WTC11 (cell line): ENCODE results near the gene ARHGAP35.

Source experiments
- GABPB1 ChIP-seq: sonication (generic); formaldehyde crosslinking; IDR thresholded peaks from 2 replicates; pipeline ENCODE4 v1.8.1; 2023; ENCODE audit warnings: mild to moderate bottlenecking, missing genetic modification reagents
- NFATC4 ChIP-seq: fragments of 250-450 bp; sonication (Bioruptor Pico); IDR thresholded peaks from 2 replicates; pipeline ENCODE4 v1.9.0; 2021; ENCODE audit warnings: mild to moderate bottlenecking
- TF ChIP-seq, protein P1 (sequence below): fragments of 200-600 bp; IDR thresholded peaks from 2 replicates; pipeline ENCODE4 v1.8.0; 2022; ENCODE audit warnings: antibody characterized with exemption

DNA sequence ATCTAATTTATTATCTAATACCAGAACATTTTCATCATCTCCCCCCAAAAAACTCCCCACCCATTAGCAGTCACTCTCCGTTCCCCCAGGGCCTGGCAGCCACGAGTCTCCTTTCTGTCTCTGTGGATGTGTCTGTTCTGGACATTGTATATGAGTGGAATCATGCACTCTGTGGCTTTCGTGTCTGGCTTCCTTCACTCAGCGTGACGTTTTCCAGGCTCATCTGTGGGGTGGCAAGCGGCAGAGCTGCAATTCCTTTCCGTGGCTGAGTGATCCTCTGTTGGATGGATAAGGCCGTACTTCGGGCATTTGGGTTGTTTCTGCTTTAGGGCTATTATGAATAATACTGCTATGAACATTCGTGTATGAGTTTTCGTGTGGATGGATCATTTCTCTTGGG is 13.3 kb upstream of the ARHGAP35 start:
- TF ChIP-seq, protein P1, sequence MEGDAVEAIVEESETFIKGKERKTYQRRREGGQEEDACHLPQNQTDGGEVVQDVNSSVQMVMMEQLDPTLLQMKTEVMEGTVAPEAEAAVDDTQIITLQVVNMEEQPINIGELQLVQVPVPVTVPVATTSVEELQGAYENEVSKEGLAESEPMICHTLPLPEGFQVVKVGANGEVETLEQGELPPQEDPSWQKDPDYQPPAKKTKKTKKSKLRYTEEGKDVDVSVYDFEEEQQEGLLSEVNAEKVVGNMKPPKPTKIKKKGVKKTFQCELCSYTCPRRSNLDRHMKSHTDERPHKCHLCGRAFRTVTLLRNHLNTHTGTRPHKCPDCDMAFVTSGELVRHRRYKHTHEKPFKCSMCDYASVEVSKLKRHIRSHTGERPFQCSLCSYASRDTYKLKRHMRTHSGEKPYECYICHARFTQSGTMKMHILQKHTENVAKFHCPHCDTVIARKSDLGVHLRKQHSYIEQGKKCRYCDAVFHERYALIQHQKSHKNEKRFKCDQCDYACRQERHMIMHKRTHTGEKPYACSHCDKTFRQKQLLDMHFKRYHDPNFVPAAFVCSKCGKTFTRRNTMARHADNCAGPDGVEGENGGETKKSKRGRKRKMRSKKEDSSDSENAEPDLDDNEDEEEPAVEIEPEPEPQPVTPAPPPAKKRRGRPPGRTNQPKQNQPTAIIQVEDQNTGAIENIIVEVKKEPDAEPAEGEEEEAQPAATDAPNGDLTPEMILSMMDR, result no peak
- no peak for TF ChIP-seq NFATC4 (CRISPR knock-in tag)
- no peak for TF ChIP-seq GABPB1
